HepG2 (cell line): ENCODE results near the gene ZNF638. TPM values are rescaled to one million over a fixed set of nuclear protein-coding genes. Genes with fewer than 3 reads are reported as not detected.

Experiments used
- ATAC-seq: fragments of 200-7000 bp; cut with Tn5 transposase; 3 replicates; pipeline ENCODE4 v1.9.1; 2020; ENCODE audit warnings: mild to moderate bottlenecking, moderate library complexity
- BruUV-seq: library from RNA; stranded (reverse); fragments of 400-500 nt; replicated peaks from 2 replicates; lab custom pipeline; 2021; lab: Mats Ljungman, UMichigan
- CTCF ChIA-PET: fragments of 300-600 bp; formaldehyde crosslinking; extraction: SDS; loops from one replicate; lab custom pipeline; 2021; ENCODE audit warnings: low total read pairs, inconsistent platforms, low intra/inter-chr PET ratio; lab: Yijun Ruan, JAX
- POLR2A ChIA-PET: fragments of 350-600 bp; sonication (Branson Sonifier 250); formaldehyde crosslinking; loops from one replicate; lab custom pipeline; 2020; ENCODE audit warnings: antibody characterized with exemption, inconsistent platforms; lab: Yijun Ruan, JAX
- DNase-seq: peaks from one replicate; pipeline ENCODE4 v3.0.0-alpha.2; 2015; ENCODE audit warnings: low spot score
- FAIRE-seq: peaks from 3 replicates; lab custom pipeline; 2011; peaks lifted over from hg19 to GRCh38; lab: Jason Lieb, UNC
- H2AFZ ChIP-seq: one replicate; pipeline ENCODE4 v1.6.1; 2011; ENCODE audit warnings: low read length, inconsistent platforms
- H3K27ac ChIP-seq: fragments of 300-600 bp; 3 replicates; pipeline ENCODE4 v1.8.0; 2011; ENCODE audit warnings: mixed run types, mild to moderate bottlenecking, mixed read lengths, low read length, inconsistent platforms; ENCODE audit not compliant: insufficient read depth; ENCODE audit errors: extremely low read length
- H3K27me3 ChIP-seq, 2 experiments: fragments of 200-600 bp in 1 of 2; 2 replicates in 1 of 2; 3 replicates in 1 of 2; pipeline versions ENCODE4 v1.6.0 to v1.8.0; 2011; ENCODE audit warnings: low read length in 2 of 2, mild to moderate bottlenecking in 2 of 2, moderate library complexity in 2 of 2, inconsistent platforms in 1 of 2; ENCODE audit not compliant: insufficient read depth in 2 of 2, control insufficient read depth in 1 of 2
- H3K36me3 ChIP-seq, 2 experiments: fragments of 200-600 bp in 1 of 2; replicated peaks in 1 of 2; 2 replicates in 1 of 2; 3 replicates in 1 of 2; pipeline versions ENCODE4 v1.5.1 to v1.8.0; 2011; ENCODE audit warnings: low read length in 2 of 2, inconsistent platforms in 1 of 2; ENCODE audit not compliant: insufficient read depth in 2 of 2, control insufficient read depth in 1 of 2
- H3K4me1 ChIP-seq: 2 replicates; pipeline ENCODE4 v1.5.1; 2012; ENCODE audit warnings: low read length, inconsistent platforms; ENCODE audit not compliant: insufficient read depth
- H3K4me2 ChIP-seq: 2 replicates; pipeline ENCODE4 v1.6.0; 2011; ENCODE audit warnings: low read depth, low read length, inconsistent platforms
- H3K4me3 ChIP-seq, 3 experiments: fragments of 200-600 bp in 1 of 3; sonication (generic), shearing (Covaris generic) in 1 of 3; replicated peaks in 1 of 3; 2 replicates each; pipeline ENCODE4 v1.5.1; 2011 to 2016; ENCODE audit warnings: low read length in 3 of 3, inconsistent platforms in 2 of 3, low read depth in 2 of 3, mild to moderate bottlenecking in 2 of 3, control low read depth in 1 of 3, mixed read lengths in 1 of 3; ENCODE audit not compliant: insufficient read depth in 1 of 3
- H3K79me2 ChIP-seq: one replicate; pipeline ENCODE4 v1.6.1; 2011; ENCODE audit warnings: low read length, inconsistent platforms; ENCODE audit not compliant: insufficient read depth
- H3K9ac ChIP-seq: 2 replicates; pipeline ENCODE4 v1.6.0; 2011; ENCODE audit warnings: mild to moderate bottlenecking, low read depth, low read length, inconsistent platforms; ENCODE audit not compliant: insufficient read depth
- H3K9me3 ChIP-seq: 2 replicates; pipeline ENCODE4 v1.5.1; 2012; ENCODE audit warnings: mild to moderate bottlenecking, low read length
- H4K20me1 ChIP-seq: 2 replicates; pipeline ENCODE4 v1.6.0; 2011; ENCODE audit warnings: inconsistent platforms, mild to moderate bottlenecking, low read length, moderate library complexity; ENCODE audit not compliant: insufficient read depth
- FOXO4 ChIP-seq: sonication (generic); formaldehyde crosslinking; conservative IDR thresholded peaks from 2 replicates; pipeline ENCODE4 v1.8.1; 2023; ENCODE audit warnings: missing genetic modification reagents
- GATA4 ChIP-seq: sonication (generic); IDR thresholded peaks from 2 replicates; pipeline ENCODE4 v1.6.1; 2016; ENCODE audit warnings: antibody characterized with exemption, low read depth, borderline replicate concordance
- NFATC3 ChIP-seq: sonication (generic); formaldehyde crosslinking; IDR thresholded peaks from 2 replicates; pipeline ENCODE4 v1.5.1; 2020; ENCODE audit warnings: mild to moderate bottlenecking, missing genetic modification reagents
- SOX6 ChIP-seq, 2 experiments: fragments of 450-650 bp in 1 of 2; sonication (generic) in 1 of 2; formaldehyde crosslinking in 1 of 2; IDR thresholded peaks; 2 replicates each; pipeline versions ENCODE4 v1.4.0 to v1.6.1; 2017 to 2020; ENCODE audit warnings: antibody characterized with exemption in 1 of 2, mild to moderate bottlenecking in 1 of 2, missing genetic modification reagents in 1 of 2
- THAP8 ChIP-seq: sonication (generic); formaldehyde crosslinking; IDR thresholded peaks from 2 replicates; pipeline ENCODE4 v1.5.1; 2020; ENCODE audit warnings: missing genetic modification reagents, mild to moderate bottlenecking, borderline replicate concordance
- ZMYM4 ChIP-seq: sonication (generic); formaldehyde crosslinking; IDR thresholded peaks from 2 replicates; pipeline ENCODE4 v1.8.1; 2023; ENCODE audit warnings: mild to moderate bottlenecking, missing genetic modification reagents
- ZNF256 ChIP-seq: sonication (generic); formaldehyde crosslinking; conservative IDR thresholded peaks from 2 replicates; pipeline ENCODE4 v1.4.0; 2020; ENCODE audit warnings: missing genetic modification reagents
- ZNF549 ChIP-seq: sonication (generic); formaldehyde crosslinking; IDR thresholded peaks from 2 replicates; pipeline ENCODE4 v1.5.0; 2020; ENCODE audit warnings: missing genetic modification reagents
- WGBS: methylation state at CpG from one replicate; pipeline ENCODE4 v1.1.6; 2017; ENCODE audit warnings: low lambda C conversion rate; 5-methylcytosine and 5-hydroxymethylcytosine counted together
- in situ Hi-C: cut with HindIII; loops from 2 replicates; pipeline ENCODE4 v1.10.0; 2017; ENCODE audit warnings: low pct_unique_long_range_greater_than_20kb; ENCODE audit not compliant: extremely low pct_ligation_motif_present
- intact Hi-C: fragments of 100-400 bp; cut with micrococcal nuclease; formaldehyde crosslinking; loops from one replicate; pipeline ENCODE4 v1.10.0; 2022; ENCODE audit not compliant: unreplicated experiment
- polyA plus RNA-seq, 8 experiments: library from polyadenylated mRNA; depleted of rRNA in 3 of 8; stranded (reverse) in 7 of 8; unstranded in 1 of 8; fragments of >200 nt; fragmentation: Illumina TruSeq in 4 of 8; extraction: Trizol in 4 of 8; gene quantifications; 2 replicates each; pipeline versions ENCODE4 v1.2.1 to v1.2.3, GENCODE V29; 2011 to 2016; ENCODE audit warnings: low read depth in 4 of 8, missing spikeins in 1 of 8, mixed read lengths in 1 of 8; ENCODE audit not compliant: insufficient read depth in 1 of 8
- total RNA-seq, 5 experiments: library from RNA; depleted of rRNA; stranded (reverse); fragments of >200 nt; fragmentation: Illumina TruSeq; extraction: Trizol; gene quantifications; 2 replicates each; pipeline ENCODE4 v1.2.3, GENCODE V29; 2016; ENCODE audit warnings: low read depth in 1 of 5

The ZNF638 gene
- total and polyA plus RNA-seq, 2 of the 13 experiments (the other 11 are each of a cell fraction or from before 2014, with no cell fraction given): 92.7 to 144 TPM

GRCh38 chr2:71353248-71353647 is 21.7 kb downstream of the ZNF638 start:
- Histone ChIP-seq H3K27ac (no peak overlapping the region), H3K9ac (no peak overlapping the region), H3K4me1 (no peaks in the 10 kb centered on the region), H3K9me3 (no peaks in the 10 kb centered on the region), H3K4me2 (no peak overlapping the region), H3K4me3 (no peak overlapping the region), H3K27me3 (no peaks in the 10 kb centered on the region), H2AFZ (no peak overlapping the region), H3K36me3 (peaks cover 18 to 67% of the 10 kb centered on the region in 2 experiments), H4K20me1 (peaks cover 37% of the 10 kb centered on the region), H3K79me2 (peaks cover 63% of the 10 kb centered on the region)
- FAIRE-seq (no peak), ATAC-seq (no peak), DNase-seq (no peak)
- CTCF ChIA-PET: no interaction called here
- TF ChIP-seq FOXO4 (CRISPR knock-in tag) (no peak), ZMYM4 (CRISPR knock-in tag) (no peak), GATA4 (no peak), SOX6 (IDR thresholded peaks at IDR 0.05) (no peak), SOX6 (CRISPR knock-in tag; IDR thresholded peaks at IDR 0.05) (no peak), THAP8 (CRISPR knock-in tag) (no peak), ZNF549 (CRISPR knock-in tag) (no peak), NFATC3 (CRISPR knock-in tag) (no peak), ZNF256 (no peak)
- in situ Hi-C loops: no loop called here
- intact Hi-C loops: no loop called here
- POLR2A ChIA-PET: no interaction called here
- 94% methylated on average over 2 of the region's 2 CpGs for WGBS
- no TSS peak for BruUV-seq
